HG03571 (cell line): ENCODE data around the gene VIPR1.

Experiments used
- ATAC-seq: cut with Tn5 transposase; IDR thresholded peaks from one replicate; pipeline ENCODE4 v1.9.1; 2021; ENCODE audit not compliant: unreplicated experiment

The VIPR1 gene

DNA sequence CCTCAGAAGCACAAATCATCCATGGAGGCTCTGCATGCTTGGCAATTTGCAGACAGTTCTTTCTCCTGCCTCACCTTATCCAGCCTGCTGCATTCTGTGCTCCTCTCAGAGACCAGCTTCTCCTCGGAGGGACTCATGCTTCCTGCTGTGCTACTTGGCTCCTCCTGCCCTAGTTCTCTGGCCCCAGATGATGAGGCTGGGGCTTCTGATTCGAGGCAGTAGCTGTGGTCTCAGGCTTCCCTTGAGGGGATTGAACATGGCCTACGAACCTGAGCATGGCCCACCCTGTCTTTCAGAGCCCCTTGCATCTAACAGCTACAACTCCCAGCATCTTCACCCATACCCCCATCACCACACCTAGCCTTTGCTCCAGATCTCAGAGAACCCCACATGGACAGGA lies 6.7 kb downstream of the VIPR1 start:
- ATAC-seq, result no peak

DNA sequence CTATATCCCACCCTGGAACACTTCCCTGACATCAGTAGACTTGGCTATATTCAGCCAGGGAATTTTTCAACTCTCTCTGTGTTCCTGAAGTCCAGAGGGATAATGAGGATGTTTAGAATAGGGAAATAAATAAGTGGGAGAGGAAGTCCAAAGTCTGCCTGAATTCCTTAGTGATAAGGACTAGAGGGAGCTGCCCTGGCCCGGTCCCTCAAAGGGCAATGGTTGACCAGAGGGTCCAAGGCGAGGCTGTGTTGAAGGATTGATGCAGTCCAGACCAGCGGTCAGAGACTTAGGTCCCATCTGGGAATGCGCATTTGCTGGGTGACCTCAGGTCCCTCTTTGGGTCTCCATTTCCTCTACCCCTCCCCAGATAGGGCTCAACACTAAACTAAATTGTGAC lies 7.9 kb downstream of the VIPR1 start:
- no peak for ATAC-seq

DNA sequence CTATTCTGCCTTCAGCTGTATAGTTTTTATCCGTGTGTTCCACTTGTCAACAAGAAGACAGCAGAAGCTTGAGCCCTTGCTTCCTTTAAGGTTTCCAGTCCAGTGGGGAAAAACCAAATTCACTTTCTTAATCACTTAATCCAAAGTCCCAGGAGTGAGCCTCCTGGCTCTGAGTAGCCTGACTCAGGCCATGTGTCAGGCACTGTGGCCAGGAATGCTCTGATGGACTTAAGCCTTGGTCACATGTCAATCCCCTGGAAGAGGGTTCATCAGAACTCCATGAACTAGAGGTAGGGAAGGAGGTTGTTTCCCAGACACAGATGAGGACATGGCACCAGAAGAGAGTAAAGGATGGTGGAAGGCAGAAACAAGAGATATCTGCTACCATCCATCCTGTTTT lies 8.8 kb downstream of the VIPR1 start:
- ATAC-seq, result no peak

- no peak for ATAC-seq
Measured at GRCh38 chr3:42511736-42512135, 9.3 kb downstream of the VIPR1 start.

DNA sequence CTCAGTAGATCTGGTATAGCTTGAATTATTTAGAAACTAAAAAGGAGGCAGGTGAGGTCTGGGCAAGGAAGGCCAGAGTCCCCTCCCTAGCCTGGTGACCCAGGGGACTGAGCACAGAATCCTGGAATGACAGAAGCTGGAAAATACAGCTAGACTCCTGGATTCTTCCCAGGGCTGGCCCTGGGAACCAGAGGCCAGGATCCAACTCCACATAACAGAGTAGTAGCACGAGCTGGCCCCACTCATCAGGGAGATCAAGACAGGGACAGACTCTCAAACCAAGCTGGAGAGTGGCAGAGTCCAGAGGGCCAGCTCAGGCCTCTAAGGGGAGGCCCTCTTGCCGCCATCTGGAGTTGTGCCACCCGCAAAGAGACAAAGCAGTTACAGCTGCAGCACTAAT lies 10.7 kb downstream of the VIPR1 start:
- ATAC-seq, result no peak

DNA sequence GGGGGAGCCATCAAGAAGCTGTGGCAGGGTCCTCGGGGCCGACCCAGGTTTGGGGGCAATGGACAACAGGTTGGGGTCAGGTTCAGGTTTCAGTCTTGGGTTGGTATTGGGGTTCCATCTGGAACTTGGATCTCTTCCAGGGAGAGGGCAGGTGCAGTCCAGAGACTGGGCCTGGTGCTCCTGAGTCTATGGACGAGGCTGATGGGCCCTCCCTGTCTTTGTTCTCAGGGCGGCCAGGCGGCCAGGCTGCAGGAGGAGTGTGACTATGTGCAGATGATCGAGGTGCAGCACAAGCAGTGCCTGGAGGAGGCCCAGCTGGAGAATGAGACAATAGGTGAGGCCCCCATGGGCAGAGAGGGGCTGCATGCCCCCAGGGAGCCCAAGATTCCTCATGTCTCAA lies 11.1 kb downstream of the VIPR1 start:
- no peak for ATAC-seq

DNA sequence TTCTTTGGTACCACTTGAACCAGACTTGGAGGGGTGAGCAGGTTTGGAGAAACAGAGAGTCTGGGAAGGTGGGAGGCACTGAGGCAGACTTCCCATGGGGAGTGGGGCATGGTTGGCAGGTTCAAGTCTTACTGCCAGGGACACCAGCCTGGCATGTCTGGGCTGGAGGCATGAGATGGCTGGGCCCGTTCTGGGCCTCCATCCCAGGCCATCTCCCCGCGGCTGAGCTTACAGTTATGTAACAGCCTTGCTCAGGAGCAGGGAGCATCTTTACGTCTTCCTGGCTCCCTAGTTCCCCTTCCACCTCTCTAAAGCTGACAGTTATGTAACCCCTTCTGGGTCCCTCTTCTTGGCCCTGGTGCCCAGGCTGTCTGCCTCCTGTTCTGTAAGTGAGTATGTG lies 12.4 kb downstream of the VIPR1 start:
- no peak for ATAC-seq

- ATAC-seq, result no peak
Measured at GRCh38 chr3:42515391-42515916, 13.0 kb downstream of the VIPR1 start.

- ATAC-seq, result no peak
Measured at GRCh38 chr3:42515976-42516375, 13.5 kb downstream of the VIPR1 start.

DNA sequence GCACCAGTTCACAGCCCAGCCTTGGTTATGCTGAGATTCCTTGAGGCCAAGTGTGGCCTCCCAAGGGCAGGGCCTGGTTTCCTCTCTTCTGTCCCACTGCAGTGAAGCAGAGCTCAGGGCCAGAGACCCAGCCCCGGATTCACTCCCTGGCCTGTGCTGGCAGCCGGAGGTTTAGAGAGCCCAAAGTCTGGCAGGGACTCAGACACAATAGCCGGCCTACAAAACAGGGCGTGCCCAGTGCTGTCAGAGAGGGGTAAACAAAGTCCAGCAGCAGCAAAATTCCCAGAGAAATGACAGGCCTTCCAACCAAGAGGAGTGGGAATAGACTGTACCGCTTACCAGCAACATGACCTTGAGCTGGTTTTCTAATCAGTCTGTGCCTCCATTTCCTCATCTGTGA lies 14.0 kb downstream of the VIPR1 start:
- no peak for ATAC-seq

GRCh38 chr3:42517117-42517516 lies 14.7 kb downstream of the VIPR1 start:
- ATAC-seq, result no peak

GRCh38 chr3:42518800-42519567 lies 16.5 kb downstream of the VIPR1 start:
- no peak for ATAC-seq

DNA sequence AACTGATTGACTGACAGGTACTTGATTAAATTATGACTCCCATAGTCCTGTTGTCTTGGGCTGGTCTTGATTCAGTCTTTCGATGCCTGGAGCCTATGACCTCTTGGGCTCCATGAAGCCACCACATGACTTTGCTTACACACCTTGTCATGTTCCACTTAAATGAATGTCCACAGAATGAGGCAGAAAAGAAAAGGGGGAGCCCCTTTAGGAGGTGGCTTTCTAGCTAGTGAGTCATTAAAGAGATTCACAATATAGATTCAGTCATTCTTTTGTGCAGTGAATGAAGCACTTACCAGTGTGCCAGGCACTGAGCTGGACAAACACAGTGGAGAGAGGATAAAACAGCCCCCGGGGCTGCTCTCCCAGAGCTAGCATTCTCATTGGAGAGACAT lies 17.1 kb downstream of the VIPR1 start:
- ATAC-seq, result no peak

DNA sequence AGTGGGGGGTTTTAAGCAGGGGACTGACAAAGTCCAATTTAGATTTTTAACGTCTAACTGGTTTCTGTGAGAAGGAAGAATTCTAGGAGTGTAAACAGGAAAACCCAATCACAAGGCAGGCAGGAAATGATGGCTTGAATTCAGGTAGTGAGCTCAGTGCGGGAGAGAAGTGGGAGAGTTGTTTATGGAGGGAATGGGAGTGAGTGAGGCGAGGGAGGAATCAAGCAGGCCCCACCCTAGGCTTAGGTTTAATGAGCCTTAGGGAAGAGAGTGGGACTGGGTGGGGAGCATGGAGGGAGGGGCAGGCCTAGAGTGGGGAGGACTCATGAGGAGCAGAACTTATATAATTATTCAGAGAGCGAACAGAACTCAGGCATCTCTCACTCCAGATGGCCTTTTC lies 17.9 kb downstream of the VIPR1 start:
- no peak for ATAC-seq

DNA sequence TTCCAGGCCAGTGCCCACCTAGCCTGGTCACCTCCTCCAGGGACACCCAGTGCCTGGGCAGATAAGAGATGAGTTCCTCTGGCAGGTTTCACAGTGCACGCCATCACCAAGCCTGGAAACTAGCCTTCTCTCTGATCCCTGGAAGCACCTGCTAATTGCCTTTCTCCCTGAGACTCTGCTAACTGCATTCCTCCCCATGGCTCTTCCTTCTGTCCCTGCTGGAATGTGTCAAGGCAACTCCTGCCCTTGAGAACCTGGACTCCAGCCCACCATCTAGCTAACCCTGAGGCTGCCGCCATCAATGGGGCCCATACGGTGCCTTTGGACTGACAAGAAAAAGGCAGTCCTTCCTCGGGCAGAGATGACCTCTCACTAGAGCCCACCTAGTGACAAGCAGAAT lies 18.5 kb downstream of the VIPR1 start:
- no peak for ATAC-seq

- ATAC-seq, result no peak
Measured at GRCh38 chr3:42524751-42525150, 22.3 kb downstream of the VIPR1 start.

GRCh38 chr3:42525212-42525611 lies 22.8 kb downstream of the VIPR1 start:
- ATAC-seq, result no peak

DNA sequence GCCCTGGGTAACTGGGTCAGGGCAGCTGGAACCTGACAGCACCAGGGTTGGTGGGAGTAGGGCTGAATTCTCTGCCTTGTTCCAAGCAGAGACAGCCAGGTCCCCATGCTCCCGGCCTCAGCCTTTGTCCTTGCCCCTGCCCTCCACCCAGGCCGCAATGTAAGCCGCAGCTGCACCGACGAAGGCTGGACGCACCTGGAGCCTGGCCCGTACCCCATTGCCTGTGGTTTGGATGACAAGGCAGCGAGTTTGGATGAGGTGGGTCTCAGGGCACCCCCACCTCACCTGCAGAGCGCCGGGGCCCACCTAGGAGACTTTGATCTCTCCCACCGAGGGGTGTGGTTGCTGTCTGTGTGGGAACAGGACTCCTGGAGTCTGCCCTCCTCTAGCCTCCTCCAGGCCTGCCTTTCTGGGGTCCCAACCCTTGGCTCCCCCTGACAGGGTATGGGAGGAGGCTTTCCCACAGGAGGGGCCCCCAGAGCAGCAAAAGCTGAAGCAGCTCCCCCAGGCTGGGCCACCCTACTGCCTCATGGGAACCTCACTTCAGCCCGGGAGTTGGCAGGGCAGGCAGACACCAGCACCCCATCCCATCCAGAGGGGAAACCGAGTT lies 23.4 kb downstream of the VIPR1 start:
- no peak for ATAC-seq

DNA sequence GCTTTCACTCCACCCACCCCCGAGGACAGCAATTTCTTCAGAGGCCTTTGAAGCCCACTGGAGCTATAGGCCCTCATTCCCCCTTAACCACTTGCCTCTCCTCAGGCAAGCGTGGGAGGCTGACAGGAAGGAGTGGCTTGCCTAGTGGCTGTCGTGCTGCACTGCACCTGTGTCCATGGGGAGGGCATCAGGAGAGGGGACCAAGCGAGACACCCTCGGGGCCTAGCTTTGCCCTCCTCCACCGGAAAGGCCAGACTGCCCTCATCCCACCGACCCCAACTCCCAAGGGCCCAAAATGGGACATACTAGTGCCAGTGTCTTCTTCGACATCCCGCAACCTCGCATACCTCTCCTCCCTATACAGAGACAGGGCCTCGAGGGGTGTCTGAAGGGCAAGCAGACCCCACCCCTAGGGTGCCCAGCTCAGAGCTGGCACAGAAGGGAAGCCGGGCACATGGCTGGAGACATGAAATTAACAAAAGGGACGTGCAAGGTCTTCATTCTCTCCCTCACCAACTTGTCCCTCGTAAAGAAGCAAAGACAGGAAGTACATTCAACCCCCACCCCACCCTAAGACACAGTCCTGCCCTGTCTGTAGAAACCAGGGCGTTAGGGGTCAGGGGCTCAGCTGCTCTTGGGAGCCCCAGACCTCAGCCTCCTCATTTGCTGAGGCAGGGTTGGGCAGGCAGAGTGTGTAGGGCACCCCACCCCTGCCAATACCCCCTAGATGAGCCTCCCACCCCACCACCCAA lies 24.3 kb downstream of the VIPR1 start:
- ATAC-seq, result no peak

- no peak for ATAC-seq
Measured at GRCh38 chr3:42527368-42527917, 25.0 kb downstream of the VIPR1 start.

DNA sequence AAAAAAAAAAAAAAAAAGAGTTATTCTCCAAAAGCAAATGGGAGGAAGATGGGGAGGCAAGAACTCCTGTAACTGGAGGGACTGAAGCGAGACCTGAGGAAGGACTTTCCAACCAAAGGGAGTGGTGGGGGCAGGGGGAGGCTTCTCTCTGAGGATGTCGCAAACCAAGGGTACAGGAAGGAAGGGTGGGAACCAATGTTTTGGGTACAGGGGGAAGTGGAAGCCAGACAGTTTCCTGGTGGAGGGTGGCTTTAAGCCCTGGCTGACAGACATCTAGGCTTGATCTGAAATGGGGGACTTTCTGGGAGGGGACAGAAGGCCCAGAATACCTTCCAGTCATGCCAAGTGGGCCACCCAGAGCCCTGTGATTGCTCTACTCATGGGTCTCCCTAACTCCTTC lies 27.0 kb downstream of the VIPR1 start:
- no peak for ATAC-seq

DNA sequence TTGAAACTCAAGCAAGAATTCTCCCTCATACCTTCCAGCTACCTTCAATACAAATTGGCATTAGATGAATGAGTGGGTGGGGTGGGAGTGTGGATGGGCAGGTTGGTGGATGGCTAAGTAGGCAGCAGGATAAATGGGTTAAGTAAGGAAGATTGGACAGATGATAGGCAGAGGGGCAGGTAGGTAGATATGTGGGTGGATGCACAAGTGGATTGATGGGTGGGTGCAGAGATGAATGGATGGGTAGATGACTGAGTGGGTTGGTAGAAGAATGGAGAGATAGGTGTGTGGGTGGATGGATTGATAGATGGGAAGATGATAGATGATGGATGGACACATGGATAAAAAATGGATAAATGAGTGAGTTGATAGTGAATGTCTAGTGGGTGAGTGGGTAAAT lies 27.6 kb downstream of the VIPR1 start:
- ATAC-seq, result no peak
